Epithelial cell of esophagus (primary cell): ENCODE data around the gene GPAM.
"Not testable (repeated sequence)": the region's sequence is repeated elsewhere in the genome, so short reads cannot be mapped to it uniquely, and the experiment has no call there.

Experiments used
- DNase-seq: peaks from one replicate; pipeline ENCODE4 v3.0.0; 2010; ENCODE audit warnings: low read depth
- H3K4me3 ChIP-seq: 2 replicates; pipeline ENCODE4 v1.5.1; 2011; ENCODE audit warnings: mild to moderate bottlenecking, low read length, control low read depth
- CTCF ChIP-seq: IDR thresholded peaks from 2 replicates; pipeline ENCODE4 v1.5.1; 2011; ENCODE audit warnings: low read depth, mild to moderate bottlenecking, low read length, control low read depth, inconsistent platforms; ENCODE audit not compliant: insufficient read depth; ENCODE audit errors: missing control alignments

The GPAM gene

GRCh38 chr10:112208292-112208691 lies 24.7 kb upstream of the GPAM start:
- DNase-seq: no peak
- no peak overlapping the region for H3K4me3 ChIP-seq
- no peak for TF ChIP-seq CTCF

GRCh38 chr10:112203328-112204076 lies 19.9 kb upstream of the GPAM start:
- no peak overlapping the region for H3K4me3 ChIP-seq
- TF ChIP-seq CTCF: no peak
- no peak for DNase-seq

GRCh38 chr10:112202561-112203241 lies 19.1 kb upstream of the GPAM start:
- no peak for TF ChIP-seq CTCF
- DNase-seq: peak; percentile 71
- no peak overlapping the region for H3K4me3 ChIP-seq

GRCh38 chr10:112202076-112202475 lies 18.5 kb upstream of the GPAM start:
- TF ChIP-seq CTCF: no peak

GRCh38 chr10:112201334-112201733 lies 17.8 kb upstream of the GPAM start:
- TF ChIP-seq CTCF: no peak
- no peak for DNase-seq
- H3K4me3 ChIP-seq: no peak overlapping the region

More at GRCh38 chr10:112202076-112202475, 18.5 kb upstream of the GPAM start:
- DNase-seq: no peak
- H3K4me3 ChIP-seq: no peak overlapping the region

- not testable (repeated sequence) for DNase-seq, H3K4me3 ChIP-seq
These were observed 16.7 kb upstream of the GPAM start for GRCh38 chr10:112200259-112200658.

GRCh38 chr10:112197662-112198061 lies 14.1 kb upstream of the GPAM start:
- not testable (repeated sequence) for H3K4me3 ChIP-seq, DNase-seq

GRCh38 chr10:112195224-112195623 lies 11.7 kb upstream of the GPAM start:
- TF ChIP-seq CTCF: no peak
- DNase-seq: no peak
- H3K4me3 ChIP-seq: no peak overlapping the region
